Hepatocyte (in vitro differentiated cells): ENCODE measurements around the gene TRIM72. TPM values are rescaled to one million over a fixed set of nuclear protein-coding genes. Genes with fewer than 3 reads are reported as not detected.

Experiments
- DNase-seq: peaks from one replicate; pipeline ENCODE4 v3.0.0-alpha.2; 2016; ENCODE audit warnings: low spot score
- H2AFZ ChIP-seq: fragments of 200-600 bp; sonication (generic); 2 replicates; pipeline ENCODE4 v1.6.0; 2016; ENCODE audit warnings: antibody characterized with exemption, mild to moderate bottlenecking
- H3K27ac ChIP-seq: fragments of 200-600 bp; sonication (generic); 2 replicates; pipeline ENCODE4 v1.5.1; 2016; ENCODE audit warnings: mild to moderate bottlenecking
- H3K27me3 ChIP-seq: fragments of 200-600 bp; sonication (generic); 2 replicates; pipeline ENCODE4 v1.6.1; 2016
- H3K36me3 ChIP-seq: fragments of 200-600 bp; sonication (generic); replicated peaks from 2 replicates; pipeline ENCODE4 v1.5.1; 2016; ENCODE audit warnings: low read depth; ENCODE audit not compliant: insufficient read depth
- H3K4me1 ChIP-seq: fragments of 200-600 bp; sonication (generic); 2 replicates; pipeline ENCODE4 v1.5.1; 2016; ENCODE audit warnings: mild to moderate bottlenecking, moderate library complexity; ENCODE audit not compliant: insufficient read depth
- H3K4me2 ChIP-seq: fragments of 200-600 bp; sonication (generic); 2 replicates; pipeline ENCODE4 v1.6.0; 2016
- H3K4me3 ChIP-seq: fragments of 200-600 bp; sonication (generic); 2 replicates; pipeline ENCODE4 v1.5.1; 2016; ENCODE audit warnings: mild to moderate bottlenecking
- H3K79me2 ChIP-seq: fragments of 200-600 bp; sonication (generic); 2 replicates; pipeline ENCODE4 v1.6.0; 2017; ENCODE audit warnings: mild to moderate bottlenecking
- H3K9me2 ChIP-seq: fragments of 200-600 bp; sonication (generic); replicated peaks from 2 replicates; pipeline ENCODE4 v1.6.0; 2017; ENCODE audit warnings: mild to moderate bottlenecking; ENCODE audit not compliant: insufficient read depth
- H3K9me3 ChIP-seq: fragments of 200-600 bp; sonication (generic); 2 replicates; pipeline ENCODE4 v1.5.1; 2016; ENCODE audit warnings: low read depth, mild to moderate bottlenecking
- H4K20me1 ChIP-seq: fragments of 200-600 bp; sonication (generic); 2 replicates; pipeline ENCODE4 v1.6.0; 2016; ENCODE audit warnings: mild to moderate bottlenecking; ENCODE audit not compliant: insufficient read depth, poor library complexity, severe bottlenecking
- EZH2 ChIP-seq: fragments of 200-600 bp; sonication (generic); IDR thresholded peaks from 2 replicates; pipeline ENCODE4 v1.6.1; 2016; ENCODE audit warnings: antibody characterized with exemption, mild to moderate bottlenecking, borderline replicate concordance
- EZH2phosphoT487 ChIP-seq: fragments of 200-600 bp; sonication (generic); IDR thresholded peaks from one replicate; pipeline ENCODE4 v1.6.1; 2018; ENCODE audit warnings: antibody characterized with exemption, mild to moderate bottlenecking, low read depth, moderate library complexity; ENCODE audit not compliant: unreplicated experiment, severe bottlenecking
- WGBS: methylation state at CpG from one replicate; pipeline ENCODE4 v1.1.6; 2016; ENCODE audit warnings: low lambda C conversion rate; ENCODE audit errors: missing lambda C conversion rate; 5-methylcytosine and 5-hydroxymethylcytosine counted together
- polyA plus RNA-seq: library from polyadenylated mRNA; unstranded; fragments of >200 nt; fragmentation: Nextera tagmentation; extraction: Ambion mirVana; gene quantifications from 2 replicates; pipeline ENCODE4 v1.2.1, GENCODE V29; 2016
- total RNA-seq: library from RNA; depleted of rRNA; stranded (reverse); fragments of >200 nt; gene quantifications from 2 replicates; pipeline ENCODE4 v1.2.3, GENCODE V29; 2014
- TF ChIP-seq, protein P1 (sequence below): fragments of 200-600 bp; sonication (generic); IDR thresholded peaks from 2 replicates; pipeline ENCODE4 v1.5.1; 2016; ENCODE audit warnings: antibody characterized with exemption, mild to moderate bottlenecking; ENCODE audit not compliant: poor library complexity

TRIM72 gene
- total and polyA plus RNA-seq, 2 experiments from 2014 or later, result not detected

GRCh38 chr16:31190061-31190460 lies 23.9 kb upstream of the TRIM72 start:
- Histone ChIP-seq H4K20me1 (peaks cover 87% of the 10 kb centered on the region), H3K4me1 (no peaks in the 10 kb centered on the region), H3K9me3 (no peaks in the 10 kb centered on the region), H3K27me3 (no peaks in the 10 kb centered on the region), H3K36me3 (peaks cover 8% of the 10 kb centered on the region), H3K27ac (no peak overlapping the region), H3K9me2 (no peaks in the 10 kb centered on the region), H3K79me2 (peaks cover 56% of the 10 kb centered on the region), H3K4me3 (no peak overlapping the region), H2AFZ (no peak overlapping the region), H3K4me2 (no peak overlapping the region)
- TF ChIP-seq, protein P1, sequence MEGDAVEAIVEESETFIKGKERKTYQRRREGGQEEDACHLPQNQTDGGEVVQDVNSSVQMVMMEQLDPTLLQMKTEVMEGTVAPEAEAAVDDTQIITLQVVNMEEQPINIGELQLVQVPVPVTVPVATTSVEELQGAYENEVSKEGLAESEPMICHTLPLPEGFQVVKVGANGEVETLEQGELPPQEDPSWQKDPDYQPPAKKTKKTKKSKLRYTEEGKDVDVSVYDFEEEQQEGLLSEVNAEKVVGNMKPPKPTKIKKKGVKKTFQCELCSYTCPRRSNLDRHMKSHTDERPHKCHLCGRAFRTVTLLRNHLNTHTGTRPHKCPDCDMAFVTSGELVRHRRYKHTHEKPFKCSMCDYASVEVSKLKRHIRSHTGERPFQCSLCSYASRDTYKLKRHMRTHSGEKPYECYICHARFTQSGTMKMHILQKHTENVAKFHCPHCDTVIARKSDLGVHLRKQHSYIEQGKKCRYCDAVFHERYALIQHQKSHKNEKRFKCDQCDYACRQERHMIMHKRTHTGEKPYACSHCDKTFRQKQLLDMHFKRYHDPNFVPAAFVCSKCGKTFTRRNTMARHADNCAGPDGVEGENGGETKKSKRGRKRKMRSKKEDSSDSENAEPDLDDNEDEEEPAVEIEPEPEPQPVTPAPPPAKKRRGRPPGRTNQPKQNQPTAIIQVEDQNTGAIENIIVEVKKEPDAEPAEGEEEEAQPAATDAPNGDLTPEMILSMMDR, result no peak
- TF ChIP-seq EZH2phosphoT487 (no peak), EZH2 (no peak)
- no peak for DNase-seq
- 99% methylated on average over 12 of the region's 12 CpGs for WGBS

GRCh38 chr16:31190818-31191444 lies 23.0 kb upstream of the TRIM72 start:
- Histone ChIP-seq H3K36me3 (peaks cover 8% of the 10 kb centered on the region), H3K79me2 (peaks cover 47% of the 10 kb centered on the region), H3K4me3 (no peak overlapping the region), H3K27ac (no peak overlapping the region), H3K4me1 (no peaks in the 10 kb centered on the region), H3K9me3 (no peaks in the 10 kb centered on the region), H3K4me2 (no peak overlapping the region), H4K20me1 (peaks cover 87% of the 10 kb centered on the region), H3K9me2 (no peaks in the 10 kb centered on the region), H3K27me3 (no peaks in the 10 kb centered on the region), H2AFZ (no peak overlapping the region)
- TF ChIP-seq EZH2, result no peak
- TF ChIP-seq EZH2phosphoT487, result no peak
- TF ChIP-seq, protein P1, result no peak
- 96% methylated on average over 17 of the region's 17 CpGs for WGBS
- no peak for DNase-seq

DNA sequence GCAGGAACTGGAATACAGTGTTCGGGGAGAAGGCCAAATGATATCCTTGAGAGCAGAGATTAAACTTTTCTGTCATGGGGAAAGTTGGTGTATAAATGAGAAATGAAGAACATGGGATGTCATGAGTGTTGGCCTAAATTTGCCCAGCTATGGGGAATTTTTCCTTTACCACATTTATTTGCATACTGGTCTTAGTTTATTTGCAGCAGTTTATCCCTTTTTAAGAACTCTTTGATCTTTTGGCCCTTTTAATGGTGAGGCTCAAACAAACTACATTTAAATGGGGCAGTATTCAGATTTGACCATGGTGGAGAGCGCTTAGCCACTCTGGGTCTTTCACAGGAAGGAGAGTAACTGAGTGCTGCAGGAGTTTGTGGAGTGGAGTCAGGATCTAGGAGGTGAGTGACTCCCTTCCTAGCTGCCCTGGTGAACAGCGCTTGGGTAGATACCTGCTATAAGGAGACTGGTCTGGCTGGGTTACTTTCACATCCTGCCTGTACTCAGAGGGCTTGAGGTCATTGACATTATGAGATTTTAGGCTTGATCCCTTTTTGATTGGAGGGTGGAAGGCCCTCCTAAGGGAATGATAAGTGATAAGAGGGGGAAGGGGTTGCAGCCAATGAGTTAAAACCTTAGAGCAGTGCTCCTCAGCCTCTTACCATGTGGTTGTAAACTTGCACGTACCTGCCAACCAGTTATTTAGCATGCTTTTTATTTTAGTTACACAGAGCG lies 22.1 kb upstream of the TRIM72 start:
- H3K79me2 ChIP-seq, result peaks cover 38% of the 10 kb centered on the region
- no peaks in the 10 kb centered on the region for H3K27me3 ChIP-seq
- H4K20me1 ChIP-seq, result peaks cover 82% of the 10 kb centered on the region
- no peaks in the 10 kb centered on the region for H3K9me3 ChIP-seq
- H3K4me1 ChIP-seq, result no peaks in the 10 kb centered on the region
- H3K9me2 ChIP-seq, result no peaks in the 10 kb centered on the region
- 90% methylated on average over 5 of the region's 5 CpGs for WGBS
- DNase-seq, result no peak
- H3K4me2 ChIP-seq, result no peak overlapping the region
- no peak overlapping the region for H3K27ac ChIP-seq
- H2AFZ ChIP-seq, result no peak overlapping the region
- no peak overlapping the region for H3K4me3 ChIP-seq
- TF ChIP-seq, protein P1, result no peak
- TF ChIP-seq EZH2 (no peak), EZH2phosphoT487 (no peak)
- H3K36me3 ChIP-seq, result peaks cover 8% of the 10 kb centered on the region
